H9 (cell line): Measurements from ENCODE around the gene HS3ST6. TPM values are rescaled to one million over a fixed set of nuclear protein-coding genes. Genes with fewer than 3 reads are reported as not detected.

ENCODE experiments used
- DNase-seq: peaks from one replicate; pipeline ENCODE4 v3.0.0-alpha.2; 2017
- H2AFZ ChIP-seq: one replicate; pipeline ENCODE4 v1.6.1; 2013; ENCODE audit warnings: mild to moderate bottlenecking, low read length, control low read depth, moderate library complexity
- H2AK5ac ChIP-seq: 2 replicates; pipeline ENCODE4 v1.6.1; 2013; ENCODE audit warnings: low read length, control low read depth, mixed read lengths; ENCODE audit not compliant: insufficient read length
- H2BK120ac ChIP-seq: one replicate; pipeline ENCODE4 v1.6.1; 2013; ENCODE audit warnings: low read depth, mild to moderate bottlenecking, low read length, control low read depth, inconsistent platforms; ENCODE audit not compliant: poor library complexity, severe bottlenecking
- H2BK12ac ChIP-seq: 2 replicates; pipeline ENCODE4 v1.6.1; 2013; ENCODE audit warnings: low read length, control low read depth, mixed read lengths, low read depth; ENCODE audit not compliant: insufficient read length
- H2BK15ac ChIP-seq: 2 replicates; pipeline ENCODE4 v1.6.1; 2013; ENCODE audit warnings: low read depth, low read length, control low read depth
- H2BK20ac ChIP-seq: one replicate; pipeline ENCODE4 v1.6.1; 2013; ENCODE audit warnings: low read depth, mild to moderate bottlenecking, low read length, control low read depth, inconsistent platforms; ENCODE audit not compliant: poor library complexity, severe bottlenecking
- H2BK5ac ChIP-seq: 2 replicates; pipeline ENCODE4 v1.6.1; 2013; ENCODE audit warnings: low read length, control low read depth, mixed read lengths; ENCODE audit not compliant: insufficient read length
- H3K14ac ChIP-seq: 2 replicates; pipeline ENCODE4 v1.6.1; 2013; ENCODE audit warnings: low read length, control low read depth; ENCODE audit not compliant: insufficient read depth
- H3K18ac ChIP-seq: 2 replicates; pipeline ENCODE4 v1.6.1; 2013; ENCODE audit warnings: low read depth, mild to moderate bottlenecking, mixed read lengths, low read length, control low read depth; ENCODE audit not compliant: insufficient read length
- H3K23ac ChIP-seq: 2 replicates; pipeline ENCODE4 v1.6.1; 2013; ENCODE audit warnings: low read length, control low read depth, mixed read lengths, low read depth; ENCODE audit not compliant: insufficient read length
- H3K23me2 ChIP-seq: 2 replicates; pipeline ENCODE4 v1.6.1; 2013; ENCODE audit warnings: low read depth, mild to moderate bottlenecking, mixed read lengths, low read length, control low read depth; ENCODE audit not compliant: insufficient read length, poor library complexity, severe bottlenecking
- H3K27ac ChIP-seq: 2 replicates; pipeline ENCODE4 v1.5.1; 2013; ENCODE audit warnings: low read length, control low read depth, mixed read lengths, low read depth; ENCODE audit not compliant: insufficient read length
- H3K27me3 ChIP-seq: 2 replicates; pipeline ENCODE4 v1.6.1; 2013; ENCODE audit warnings: low read length, control low read depth, inconsistent platforms; ENCODE audit not compliant: insufficient read depth
- H3K4ac ChIP-seq: 2 replicates; pipeline ENCODE4 v1.6.1; 2013; ENCODE audit warnings: low read depth, mild to moderate bottlenecking, control low read depth, inconsistent platforms, low read length, moderate library complexity
- H3K4me1 ChIP-seq: 2 replicates; pipeline ENCODE4 v1.6.1; 2013; ENCODE audit warnings: low read length, control low read depth, inconsistent platforms; ENCODE audit not compliant: insufficient read depth
- H3K4me2 ChIP-seq: 2 replicates; pipeline ENCODE4 v1.6.1; 2013; ENCODE audit warnings: low read length, control low read depth, mixed read lengths; ENCODE audit not compliant: insufficient read length, insufficient read depth
- H3K56ac ChIP-seq: 2 replicates; pipeline ENCODE4 v1.6.1; 2013; ENCODE audit warnings: low read depth, mild to moderate bottlenecking, mixed read lengths, low read length, control low read depth; ENCODE audit not compliant: insufficient read length
- H3K79me1 ChIP-seq: 2 replicates; pipeline ENCODE4 v1.6.1; 2013; ENCODE audit warnings: low read depth, mild to moderate bottlenecking, moderate library complexity, low read length, control low read depth, inconsistent platforms; ENCODE audit not compliant: insufficient read depth, poor library complexity, severe bottlenecking
- H3K79me2 ChIP-seq: 2 replicates; pipeline ENCODE4 v1.6.1; 2013; ENCODE audit warnings: low read length, control low read depth, inconsistent platforms; ENCODE audit not compliant: insufficient read depth
- H3K9ac ChIP-seq: 2 replicates; pipeline ENCODE4 v1.6.1; 2013; ENCODE audit warnings: low read length, control low read depth, mixed read lengths; ENCODE audit not compliant: insufficient read length; ENCODE audit errors: extremely low read depth
- H3K9me3 ChIP-seq: one replicate; pipeline ENCODE4 v1.6.1; 2013; ENCODE audit warnings: low read depth, low read length, inconsistent platforms; ENCODE audit not compliant: control insufficient read depth
- H3T11ph ChIP-seq: one replicate; pipeline ENCODE4 v1.6.1; 2013; ENCODE audit warnings: mild to moderate bottlenecking, low read length, control low read depth, inconsistent platforms
- H4K20me1 ChIP-seq: one replicate; pipeline ENCODE4 v1.6.1; 2013; ENCODE audit not compliant: control insufficient read depth, insufficient read length, insufficient read depth
- H4K5ac ChIP-seq: 2 replicates; pipeline ENCODE4 v1.6.1; 2013; ENCODE audit warnings: low read depth, mild to moderate bottlenecking, mixed read lengths, low read length, control low read depth; ENCODE audit not compliant: insufficient read length
- H4K8ac ChIP-seq: replicated peaks from 2 replicates; pipeline ENCODE4 v1.6.1; 2013; ENCODE audit warnings: low read length, control low read depth, mixed read lengths, low read depth; ENCODE audit not compliant: insufficient read length
- H4K91ac ChIP-seq: 2 replicates; pipeline ENCODE4 v1.6.1; 2013; ENCODE audit warnings: low read depth, mild to moderate bottlenecking, moderate library complexity, mixed read lengths, low read length, control low read depth; ENCODE audit not compliant: insufficient read length
- H3K27ac Mint-ChIP-seq, 3 experiments: 2 replicates in 2 of 3; 3 replicates in 1 of 3; pipeline ENCODE4 v1.8.0; 2020 to 2021; ENCODE audit warnings: mixed read lengths in 3 of 3, mild to moderate bottlenecking in 1 of 3, moderate library complexity in 1 of 3
- H3K27me3 Mint-ChIP-seq: 2 replicates; pipeline ENCODE4 v1.8.0; 2021; ENCODE audit warnings: low read depth, mild to moderate bottlenecking, moderate library complexity, mixed read lengths
- H3K36me3 Mint-ChIP-seq, 3 experiments: 2 replicates in 2 of 3; 3 replicates in 1 of 3; pipeline ENCODE4 v1.8.0; 2020 to 2021; ENCODE audit warnings: low read depth in 3 of 3, mixed read lengths in 3 of 3; ENCODE audit not compliant: insufficient read depth in 1 of 3
- H3K4me1 Mint-ChIP-seq, 2 experiments: 2 replicates each; pipeline ENCODE4 v1.8.0; 2020; ENCODE audit warnings: mixed read lengths in 2 of 2
- H3K4me3 Mint-ChIP-seq, 2 experiments: 2 replicates in 1 of 2; 3 replicates in 1 of 2; pipeline ENCODE4 v1.8.0; 2020 to 2021; ENCODE audit warnings: mild to moderate bottlenecking in 2 of 2, mixed read lengths in 2 of 2, moderate library complexity in 1 of 2
- H3K9me3 Mint-ChIP-seq, 2 experiments: 2 replicates in 1 of 2; 3 replicates in 1 of 2; pipeline ENCODE4 v1.8.0; 2020; ENCODE audit warnings: mild to moderate bottlenecking in 2 of 2, mixed read lengths in 2 of 2, moderate library complexity in 1 of 2
- CTCF ChIP-seq: fragments of 200-600 bp; sonication (generic); conservative IDR thresholded peaks from 3 replicates; pipeline ENCODE4 v1.8.0; 2021; ENCODE audit warnings: antibody characterized with exemption, mild to moderate bottlenecking
- WGBS: extraction: QIAGEN DNeasy Blood & Tissue Kit; methylation state at CpG from one replicate; pipeline ENCODE4 v1.1.7; 2013; ENCODE audit warnings: missing lambda C conversion rate, low lambda C conversion rate, mixed read lengths; ENCODE audit not compliant: insufficient read length; ENCODE audit errors: extremely low coverage; 5-methylcytosine and 5-hydroxymethylcytosine counted together
- total RNA-seq: library from RNA; stranded (reverse); gene quantifications from 2 replicates; pipeline ENCODE4 v1.2.1, GENCODE V29; 2021

Gene HS3ST6
- total RNA-seq, 1 experiment from 2014 or later, result not detected

GRCh38 chr16:1946495-1947368, 28.5 kb upstream of the HS3ST6 start:
- H2BK120ac ChIP-seq, result no peak overlapping the region
- no peak overlapping the region for H2BK12ac ChIP-seq
- peaks cover 10 to 18% of the 10 kb centered on the region in 2 experiments for H3K4me1 Mint-ChIP-seq
- H3K27me3 ChIP-seq, result no peaks in the 10 kb centered on the region
- H3K9me3 Mint-ChIP-seq, result no peaks in the 10 kb centered on the region
- no CpG with 5 or more reads among the region's 38 CpGs for WGBS
- H3K36me3 Mint-ChIP-seq, result no peaks in the 10 kb centered on the region; a peak in 1 of 7 replicates
- H3K4me2 ChIP-seq, result no peak overlapping the region
- H3K9me3 ChIP-seq, result no peaks in the 10 kb centered on the region
- H3K79me2 ChIP-seq, result no peaks in the 10 kb centered on the region
- no peak overlapping the region for H3K56ac ChIP-seq
- H3K27ac Mint-ChIP-seq, result no peak overlapping the region
- no peak overlapping the region for H2BK5ac ChIP-seq
- no peak overlapping the region for H4K8ac ChIP-seq
- no peak for DNase-seq
- no peak overlapping the region for H2AK5ac ChIP-seq
- H4K5ac ChIP-seq, result no peak overlapping the region
- H3K27me3 Mint-ChIP-seq, result peaks cover 1% of the 10 kb centered on the region; the same call in 1 of the 2 replicates
- H4K91ac ChIP-seq, result no peak overlapping the region
- H3K23me2 ChIP-seq, result peaks cover 7% of the 10 kb centered on the region
- H3K23ac ChIP-seq, result no peak overlapping the region
- H4K20me1 ChIP-seq, result no peaks in the 10 kb centered on the region
- no peak overlapping the region for H3K18ac ChIP-seq
- peak; percentile 37; the same call in 2 of the 3 replicates for TF ChIP-seq CTCF
- no peak overlapping the region; the same call in 1 of the 2 replicates for H3K14ac ChIP-seq
- no peaks in the 10 kb centered on the region for H3K79me1 ChIP-seq
- H2BK20ac ChIP-seq, result no peak overlapping the region
- H3K27ac ChIP-seq, result no peak overlapping the region
- H3K4me3 Mint-ChIP-seq, result no peak overlapping the region; a peak in 1 of 5 replicates
- no peak overlapping the region for H3K4ac ChIP-seq
- H3T11ph ChIP-seq, result no peak overlapping the region
- no peak overlapping the region for H3K9ac ChIP-seq
- no peak overlapping the region for H2BK15ac ChIP-seq
- H3K4me1 ChIP-seq, result peaks cover 4% of the 10 kb centered on the region; the same call in 1 of the 2 replicates
- no peak overlapping the region for H2AFZ ChIP-seq
